GM19025 (cell line): ENCODE results near the gene RIPOR2.
"Not testable (repeated sequence)": the region's sequence is repeated elsewhere in the genome, so short reads cannot be mapped to it uniquely, and the experiment has no call there.

Source experiments
- ATAC-seq: cut with Tn5 transposase; IDR thresholded peaks from one replicate; pipeline ENCODE4 v1.9.1; 2021; ENCODE audit warnings: mild to moderate bottlenecking, low read depth, moderate library complexity; ENCODE audit not compliant: unreplicated experiment

RIPOR2 gene

GRCh38 chr6:24775520-24776058, 160.2 kb downstream of the RIPOR2 start:
- ATAC-seq: peak; percentile 11

- peak; percentile 91 for ATAC-seq
Observed at GRCh38 chr6:24774696-24775519, 160.9 kb downstream of the RIPOR2 start, which contains the start of gene GMNN. GMNN (plus strand) TSS chr6:24774937; CDS start chr6:24777247, 2,310 bp downstream.

GRCh38 chr6:24768361-24768760, 167.4 kb downstream of the RIPOR2 start:
- no peak for ATAC-seq

- no peak for ATAC-seq
Observed at GRCh38 chr6:24766680-24767462, 168.9 kb downstream of the RIPOR2 start.

GRCh38 chr6:24765968-24766367, 169.8 kb downstream of the RIPOR2 start:
- not testable (repeated sequence) for ATAC-seq

GRCh38 chr6:24764833-24765828, 170.6 kb downstream of the RIPOR2 start:
- not testable (repeated sequence) for ATAC-seq

GRCh38 chr6:24763578-24763977, 172.2 kb downstream of the RIPOR2 start:
- no peak for ATAC-seq

- no peak for ATAC-seq
Observed at GRCh38 chr6:24761851-24762250, 173.9 kb downstream of the RIPOR2 start.

GRCh38 chr6:24761193-24761835, 174.4 kb downstream of the RIPOR2 start:
- no peak for ATAC-seq

- ATAC-seq: no peak
Observed at GRCh38 chr6:24760210-24760609, 175.6 kb downstream of the RIPOR2 start.

- ATAC-seq: no peak
Observed at GRCh38 chr6:24759718-24760117, 176.0 kb downstream of the RIPOR2 start.

- no peak for ATAC-seq
Observed at GRCh38 chr6:24757611-24758010, 178.1 kb downstream of the RIPOR2 start.

GRCh38 chr6:24755279-24755678, 180.5 kb downstream of the RIPOR2 start:
- no peak for ATAC-seq

- not testable (repeated sequence) for ATAC-seq
Observed at GRCh38 chr6:24754378-24754777, 181.4 kb downstream of the RIPOR2 start.
